Left lobe of liver (tissue), 2 donors: Measurements from ENCODE around the gene LRMDA. TPM values are rescaled to one million over a fixed set of nuclear protein-coding genes. Genes with fewer than 3 reads are reported as not detected.

Experiments used
- ATAC-seq: fragments of 200-7000 bp; cut with Tn5 transposase; one replicate; pipeline ENCODE4 v1.9.1; 2020; ENCODE audit warnings: mild to moderate bottlenecking, moderate library complexity
- DNase-seq: peaks from one replicate; pipeline ENCODE4 v3.0.0-alpha.2; 2020; ENCODE audit warnings: low spot score
- total RNA-seq: library from RNA; stranded (reverse); gene quantifications from one replicate; pipeline ENCODE4 v1.2.1, GENCODE V29; 2021
- donor health status: DM: no; HTN: no; CAD: no; lungs with moderate emphysema.
- donor health status: DM: no; HTN: yes; CAD: no.

Gene LRMDA
- total RNA-seq, 1 donor from 2014 or later = 9.1 TPM

DNA sequence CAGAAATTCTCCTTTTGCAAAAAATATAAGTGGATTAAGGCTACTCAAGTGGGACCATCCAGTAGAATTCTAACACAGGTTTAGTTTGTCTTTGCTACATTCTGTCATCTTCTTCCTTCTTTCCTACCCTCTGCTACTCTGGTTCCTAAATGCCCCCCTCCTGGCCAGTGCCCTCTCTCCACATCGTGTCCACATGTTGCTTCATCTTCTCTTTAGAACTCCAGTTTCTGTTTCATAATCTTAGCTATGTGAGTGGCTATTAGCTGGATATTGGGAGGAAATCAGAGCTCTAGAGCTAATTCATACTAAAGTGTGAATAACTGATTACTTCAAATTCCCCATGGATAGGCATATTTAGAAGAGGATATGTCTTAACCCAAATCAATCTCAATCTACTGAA is 528.5 kb downstream of the LRMDA start:
- ATAC-seq (peak; percentile 79), DNase-seq (no peak)

DNA sequence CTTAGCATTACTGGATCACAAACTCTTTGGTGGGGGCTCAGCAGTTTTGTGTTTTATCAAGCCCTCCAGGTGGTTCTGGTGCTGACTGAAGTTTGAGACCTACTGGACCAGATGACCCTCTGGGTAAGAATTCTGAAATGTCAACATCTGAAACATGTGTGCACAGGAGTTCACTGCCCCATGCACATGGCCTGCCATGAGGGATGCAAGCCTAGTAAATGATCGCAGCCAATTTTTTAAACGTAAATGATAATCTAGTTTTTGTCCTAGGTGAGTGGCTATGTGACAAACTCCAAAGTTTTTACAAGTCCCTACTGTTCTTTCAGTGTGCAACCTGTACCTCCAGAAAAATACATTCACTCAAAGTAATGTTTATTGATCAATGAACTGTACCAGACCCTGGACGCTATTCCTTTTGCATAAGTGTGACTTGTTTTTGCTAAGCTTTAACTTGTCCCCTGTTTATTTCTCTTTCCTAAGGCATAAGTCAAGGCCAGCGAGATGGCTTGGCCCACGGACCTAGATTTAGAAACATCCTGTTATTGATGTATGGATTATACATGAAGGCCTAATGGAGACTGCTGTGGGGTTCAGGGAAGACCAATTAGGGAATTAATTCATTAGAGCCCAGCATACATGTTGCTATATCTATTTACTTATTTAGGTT is 531.1 kb downstream of the LRMDA start:
- DNase-seq = no peak
- no peak for ATAC-seq

DNA sequence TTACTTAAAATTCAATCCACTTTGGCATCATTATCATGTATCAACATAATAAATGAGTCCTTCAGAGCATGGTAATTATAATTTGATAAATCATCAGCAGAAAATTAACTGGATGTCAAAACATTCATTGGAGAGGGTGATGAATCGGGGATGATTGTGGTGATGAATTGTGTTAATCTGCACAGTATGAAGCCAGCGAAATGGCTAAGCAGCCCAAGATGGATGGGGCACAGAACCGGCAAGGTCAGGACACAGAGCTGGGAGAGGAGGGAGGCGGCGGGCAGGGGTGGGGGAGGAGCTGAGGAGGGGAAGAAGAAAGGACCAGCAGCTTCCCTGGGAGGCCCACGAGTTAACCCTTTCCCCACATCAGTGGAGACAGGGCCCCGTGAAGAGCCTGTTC is 536.1 kb downstream of the LRMDA start:
- DNase-seq (no peak), ATAC-seq (no peak)

DNA sequence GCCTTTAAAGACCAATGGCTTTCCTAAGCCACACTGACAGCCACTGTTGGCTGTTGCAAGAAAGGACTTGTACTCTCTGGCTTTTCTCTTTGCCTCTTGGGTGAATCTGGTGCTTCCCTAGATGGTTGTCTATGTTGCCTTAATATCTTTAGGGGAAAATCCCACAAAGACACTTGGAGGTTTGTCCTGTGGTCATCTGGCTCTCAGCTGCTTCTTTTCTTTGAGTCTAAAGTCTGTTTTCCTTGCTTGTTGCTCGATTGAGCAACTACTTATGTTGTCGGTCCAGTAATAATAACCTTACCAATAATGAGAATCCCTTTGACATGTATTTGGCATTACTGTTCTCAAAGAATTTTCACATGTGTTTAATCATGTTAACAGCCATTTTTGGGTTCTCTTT is 537.6 kb downstream of the LRMDA start:
- ATAC-seq (no peak), DNase-seq (no peak)

DNA sequence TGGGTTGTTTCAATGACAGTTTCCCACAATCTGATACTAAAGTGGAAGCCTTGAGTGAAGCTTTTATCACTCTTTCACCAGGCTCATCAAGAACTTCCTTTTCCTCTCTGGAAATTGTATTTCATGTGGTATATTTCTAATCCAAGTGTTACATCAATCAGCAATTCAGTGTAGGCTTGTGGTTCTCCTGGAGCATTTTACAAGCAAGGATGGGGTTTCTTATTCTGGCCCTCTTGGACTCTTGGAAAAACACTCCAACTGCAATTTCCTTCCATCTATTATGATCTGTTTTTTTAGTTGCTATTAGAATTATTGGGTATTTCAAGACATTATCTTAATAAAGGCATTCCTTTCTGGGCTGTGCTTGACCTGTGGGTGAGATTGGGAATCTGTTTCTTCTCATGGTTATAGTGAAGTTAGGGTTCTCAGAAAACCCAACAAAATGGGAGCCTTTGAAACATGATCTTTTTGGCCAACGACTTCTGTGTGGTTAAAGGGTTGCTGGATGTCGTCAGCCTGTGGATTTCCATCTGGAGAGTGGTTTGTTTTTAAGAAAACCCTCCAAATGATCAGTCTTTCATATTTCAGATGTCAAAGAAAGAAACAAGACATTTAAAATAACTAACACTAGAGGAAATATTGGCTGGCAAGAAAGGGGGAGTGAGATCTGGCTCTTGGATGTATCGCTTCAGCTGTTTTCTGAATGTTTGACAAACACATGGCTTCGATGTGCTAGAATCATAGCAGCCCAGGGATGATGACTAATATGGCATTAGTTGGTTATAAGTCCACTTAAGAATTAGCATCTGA is 540.2 kb downstream of the LRMDA start:
- ATAC-seq = no peak
- DNase-seq = no peak

DNA sequence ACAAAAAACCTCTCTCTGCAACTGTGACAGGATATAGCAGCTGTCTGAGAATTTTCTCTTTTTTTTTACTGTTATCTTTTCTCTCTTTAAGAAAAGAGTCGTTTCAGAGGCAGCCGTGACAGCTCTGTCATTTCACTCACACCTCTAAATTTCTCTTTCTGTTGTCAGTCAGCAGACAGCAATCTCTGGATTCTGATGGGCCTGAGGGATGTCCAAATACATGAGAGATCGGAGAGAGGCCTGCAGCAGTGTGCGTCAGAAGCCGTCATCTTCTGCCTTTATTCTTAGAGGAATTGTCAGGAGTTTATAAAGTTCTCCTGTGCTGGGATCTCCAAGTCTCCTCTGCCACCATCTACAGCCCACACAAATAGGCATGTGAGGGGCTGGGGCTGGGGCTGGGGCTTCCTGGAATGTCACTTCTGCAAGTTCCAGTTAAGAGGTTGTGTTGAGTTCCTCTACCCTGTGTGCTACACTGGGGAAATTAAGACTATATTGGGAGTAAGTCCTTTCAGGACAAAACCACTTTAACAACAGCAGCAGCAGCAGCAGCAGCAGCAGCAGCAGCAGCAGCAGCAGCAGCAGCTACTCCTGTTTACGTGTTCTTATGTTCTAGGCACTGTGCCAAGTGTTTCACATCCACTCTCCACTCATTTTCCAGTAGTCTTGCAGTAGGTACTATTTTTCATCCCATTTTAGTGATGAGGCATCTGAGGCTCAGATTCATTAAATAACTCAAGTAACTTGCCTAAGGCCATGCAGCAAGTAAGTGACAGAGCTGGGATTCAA is 541.3 kb downstream of the LRMDA start:
- DNase-seq = no peak

DNA sequence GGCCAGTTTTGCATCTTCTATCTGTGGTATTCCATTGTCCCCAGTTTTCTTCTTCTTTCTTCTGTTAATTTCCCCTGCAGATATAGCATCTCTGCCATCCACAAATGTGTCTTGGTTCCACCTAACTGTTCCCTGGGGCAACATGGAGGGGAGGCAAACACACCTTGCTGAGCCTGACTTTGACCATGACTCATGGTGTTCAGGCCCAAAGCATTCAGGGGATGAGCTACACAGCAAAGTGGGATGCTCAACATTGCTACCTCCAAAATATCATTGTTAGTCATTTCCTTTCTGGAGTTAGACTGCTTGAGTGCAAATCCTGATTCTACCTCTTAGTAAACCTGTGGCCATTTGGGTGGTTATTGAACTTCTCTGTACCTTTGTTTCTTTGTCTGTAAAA is 542.7 kb downstream of the LRMDA start:
- DNase-seq = no peak
- ATAC-seq = no peak

More for the DNA sequence above, 541.3 kb downstream of the LRMDA start:
- peak; percentile 40 for ATAC-seq

DNA sequence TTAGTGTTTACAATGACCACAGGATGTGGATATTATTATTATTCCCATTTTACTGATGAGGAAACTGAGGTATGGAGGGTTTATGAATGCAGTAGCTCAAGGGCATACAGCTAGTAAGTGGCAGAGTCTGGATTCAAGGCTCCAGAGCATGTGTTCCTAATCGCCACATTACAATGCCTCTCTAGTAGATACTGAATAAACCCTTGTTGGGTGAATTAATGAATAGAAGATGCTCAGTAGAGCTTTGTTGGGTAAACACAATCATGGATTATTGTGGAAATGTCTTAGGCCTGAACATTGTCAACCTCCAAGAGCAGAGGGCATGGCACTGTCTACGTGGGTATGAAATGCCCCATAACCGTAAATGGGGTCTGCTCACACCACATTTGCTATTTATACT is 545.3 kb downstream of the LRMDA start:
- DNase-seq = no peak
- no peak for ATAC-seq

DNA sequence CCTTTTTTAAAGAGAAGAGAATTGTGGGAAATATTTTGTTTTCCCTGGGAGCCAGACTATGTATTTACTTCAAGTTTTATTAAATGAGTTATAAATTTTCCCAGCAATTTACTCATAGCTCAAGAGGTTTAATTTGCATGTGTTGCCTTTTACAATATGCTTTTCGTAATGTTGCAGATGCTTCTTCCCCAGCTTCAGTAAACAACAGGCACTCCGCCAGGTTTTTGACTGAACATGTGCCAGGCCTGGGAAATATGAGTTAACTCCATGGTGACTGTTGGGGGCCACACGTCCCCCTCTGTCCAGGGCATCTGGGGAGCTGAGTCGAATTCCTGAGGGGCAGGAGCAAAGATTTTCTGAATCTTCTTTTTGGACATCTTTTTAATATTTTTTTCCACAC is 545.7 kb downstream of the LRMDA start:
- DNase-seq (no peak), ATAC-seq (no peak)

DNA sequence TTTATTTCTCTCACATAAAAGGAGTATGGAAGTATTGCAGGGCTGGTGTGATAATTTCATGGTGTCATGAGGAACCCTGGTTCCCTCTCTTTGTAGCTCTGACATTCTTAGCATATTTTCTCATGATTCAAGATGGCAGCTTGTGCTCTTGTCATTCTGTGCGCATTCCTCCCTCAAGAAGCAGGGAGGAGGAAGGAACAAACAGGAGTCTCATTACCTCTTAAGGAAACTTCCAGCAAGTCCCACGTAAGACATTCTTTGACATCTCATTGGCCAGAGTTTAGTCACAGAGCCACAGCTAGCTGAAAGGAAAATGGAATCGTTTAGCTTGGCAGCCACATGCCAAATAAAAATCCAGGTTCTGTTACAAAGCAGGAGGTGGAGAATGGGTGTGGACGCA is 546.8 kb downstream of the LRMDA start:
- ATAC-seq (no peak), DNase-seq (no peak)

DNA sequence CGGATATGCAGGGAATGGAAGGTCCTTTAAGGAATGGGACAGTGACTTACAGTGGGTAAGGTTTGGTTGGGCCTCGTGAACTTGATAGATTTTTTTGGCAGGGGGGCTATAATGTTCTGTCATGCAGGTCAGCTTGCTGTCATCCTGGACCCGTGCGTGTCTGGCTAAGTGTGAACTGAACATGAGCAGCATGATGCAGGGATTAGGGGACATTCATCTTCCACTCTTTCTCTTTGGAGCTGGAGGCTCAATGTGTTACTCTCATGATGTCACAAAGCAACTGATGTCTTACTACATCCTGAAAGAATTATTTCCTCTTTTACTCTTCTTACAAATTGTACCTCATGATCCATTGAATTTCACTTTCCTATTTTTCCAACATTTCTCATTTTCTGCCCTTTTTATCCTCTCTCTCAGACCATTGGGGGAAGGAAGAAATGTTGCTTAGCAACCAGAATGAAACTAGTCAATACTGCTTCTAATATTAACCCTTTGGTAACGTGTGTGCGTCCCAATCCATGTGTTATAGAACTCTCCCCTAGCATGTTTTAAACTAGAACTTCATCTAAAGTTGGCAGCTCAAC is 549.1 kb downstream of the LRMDA start:
- no peak for DNase-seq
- no peak for ATAC-seq

DNA sequence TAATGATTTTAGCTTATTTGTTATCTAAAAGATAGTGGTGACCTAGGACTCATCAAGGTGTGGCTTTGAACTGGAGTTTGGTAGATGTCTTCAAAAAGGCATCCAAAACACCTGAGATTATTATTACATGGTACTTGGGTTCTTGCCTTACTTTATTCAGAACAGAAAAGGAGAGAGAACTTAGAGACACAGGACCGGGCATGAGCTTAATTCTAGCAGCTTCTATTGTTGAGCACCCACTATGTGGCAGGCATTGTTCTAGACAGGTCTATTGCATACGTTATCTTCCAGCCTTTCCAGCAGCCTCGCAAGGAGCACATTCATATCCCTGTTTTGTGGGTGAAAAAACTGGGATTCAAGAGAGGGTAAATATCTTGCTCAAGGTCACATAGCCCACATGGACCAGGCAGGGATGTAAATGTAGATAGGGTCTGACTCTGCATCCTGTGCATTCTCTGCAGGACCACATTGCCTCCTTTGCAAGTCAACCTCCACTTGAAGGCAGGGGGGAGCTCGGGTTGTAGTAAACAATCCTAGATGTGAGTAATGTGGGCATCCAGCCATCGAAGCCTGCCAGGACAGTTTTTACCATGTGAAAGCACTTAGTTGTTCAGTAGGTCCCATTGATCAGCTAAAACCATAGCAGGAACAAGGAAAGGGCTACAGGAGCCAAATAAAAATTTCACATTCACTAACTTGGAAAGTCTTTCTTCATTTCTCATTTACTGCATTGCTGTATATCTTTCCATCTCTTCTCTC is 551.4 kb downstream of the LRMDA start:
- no peak for DNase-seq
- ATAC-seq = peak; percentile 19

DNA sequence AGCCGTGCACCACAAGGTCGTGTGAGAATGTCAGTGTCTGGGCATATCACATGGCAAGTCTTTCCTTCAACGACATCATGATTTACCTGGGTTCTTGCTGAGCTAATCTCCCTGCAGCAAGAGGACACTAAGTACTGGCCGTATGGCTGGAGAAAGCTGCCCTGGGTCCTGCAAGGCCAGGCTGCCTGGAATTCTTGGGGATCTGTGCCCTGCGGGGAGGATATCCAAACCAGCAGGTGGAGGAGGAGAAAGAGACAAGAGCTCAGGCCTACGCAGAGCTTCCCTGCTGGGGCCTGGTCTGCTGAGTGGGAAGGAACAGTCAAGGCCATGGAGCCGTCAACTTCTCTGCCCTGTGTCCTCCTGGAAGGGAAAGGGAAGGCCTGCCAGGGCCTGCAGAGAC is 552.6 kb downstream of the LRMDA start:
- DNase-seq (no peak), ATAC-seq (no peak)

DNA sequence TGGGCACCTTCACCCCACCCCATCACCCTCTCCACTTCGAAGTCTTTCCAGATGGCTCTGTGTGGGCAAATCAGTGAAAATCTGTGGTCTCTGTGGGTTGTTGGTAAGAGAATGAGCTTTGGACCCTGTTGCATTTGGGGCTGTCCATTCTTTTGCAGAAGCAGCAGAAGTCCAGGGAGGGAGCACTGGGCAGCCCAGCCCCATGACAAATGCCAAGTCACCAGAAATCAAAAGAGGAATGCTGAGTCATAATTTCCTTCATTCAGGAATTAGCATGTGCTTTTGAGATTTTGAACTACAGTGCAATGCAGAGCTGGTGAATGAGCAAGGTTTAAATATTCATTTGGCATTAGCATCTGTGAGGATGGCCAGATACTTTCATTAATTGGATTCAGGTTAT is 556.2 kb downstream of the LRMDA start:
- ATAC-seq = peak; percentile 66
- no peak for DNase-seq

DNA sequence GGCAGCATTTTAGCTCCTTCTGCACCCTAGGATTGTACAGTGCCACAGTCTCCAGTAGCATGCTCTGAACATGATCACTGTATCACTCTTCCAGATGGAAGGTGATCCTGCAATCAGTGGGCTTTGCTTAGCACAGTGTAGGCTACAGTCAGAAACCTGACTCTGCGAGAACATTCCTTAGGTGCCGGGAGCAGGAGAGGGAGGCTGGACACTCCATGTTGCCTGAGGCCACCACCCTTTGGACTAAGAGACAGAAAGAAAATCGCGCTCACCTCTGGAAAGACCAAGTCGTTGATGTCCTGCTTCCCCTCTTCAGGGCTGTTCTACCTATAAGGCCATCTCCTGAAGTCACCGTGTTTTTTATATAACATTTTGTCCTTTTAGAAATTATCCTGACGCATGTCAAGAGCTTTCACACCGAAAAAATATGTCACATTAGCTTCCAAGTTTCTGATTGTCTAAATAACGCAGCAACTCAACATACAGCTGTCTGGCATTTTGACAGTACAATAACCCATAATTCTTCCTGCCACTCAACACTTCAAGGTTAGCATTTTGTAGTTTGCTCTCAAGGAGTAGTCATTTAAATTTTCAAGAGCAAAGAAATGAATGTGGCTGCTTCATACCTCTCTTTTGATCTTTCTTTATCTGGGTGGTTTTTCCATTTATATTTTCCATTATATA is 563.1 kb downstream of the LRMDA start:
- no peak for DNase-seq
- no peak for ATAC-seq

DNA sequence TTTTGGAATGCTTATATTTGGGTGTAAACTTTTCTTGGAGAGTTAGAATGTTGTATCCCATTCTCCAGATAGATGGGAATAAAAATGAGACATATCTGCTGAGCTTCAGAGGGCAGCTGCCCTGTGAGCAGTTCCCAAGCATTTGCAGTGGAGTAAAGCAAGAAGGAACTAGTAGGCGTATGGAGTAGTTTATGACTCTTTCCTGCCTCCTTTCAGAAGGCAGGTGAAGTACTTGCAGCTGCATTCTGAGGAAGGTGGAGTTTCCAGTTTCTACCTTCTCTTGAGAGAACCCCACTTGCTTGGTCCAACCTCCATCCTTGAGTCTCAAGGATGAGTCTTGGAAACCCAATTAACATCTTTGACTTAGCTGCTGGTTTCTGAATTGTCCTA is 563.6 kb downstream of the LRMDA start:
- DNase-seq (no peak), ATAC-seq (no peak)

DNA sequence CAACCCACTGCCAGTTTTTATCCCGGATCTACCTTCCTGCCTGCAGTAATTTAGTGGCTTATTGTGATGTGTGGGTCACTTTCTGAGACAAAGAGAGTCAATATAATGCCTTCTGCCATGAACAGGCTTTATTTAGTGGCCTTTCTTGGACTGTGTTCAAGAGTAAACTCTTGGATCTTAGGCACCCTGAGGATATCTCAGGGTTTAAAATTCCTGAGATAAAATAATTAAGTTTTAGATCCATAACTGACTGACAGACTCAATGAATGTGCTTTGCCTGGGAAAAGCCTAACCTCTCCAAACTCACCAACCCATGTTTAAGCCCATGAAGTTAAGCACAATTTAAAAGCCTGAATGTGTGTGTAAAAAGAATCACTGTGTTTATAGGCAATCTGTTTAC is 564.3 kb downstream of the LRMDA start:
- no peak for DNase-seq
- ATAC-seq = no peak

DNA sequence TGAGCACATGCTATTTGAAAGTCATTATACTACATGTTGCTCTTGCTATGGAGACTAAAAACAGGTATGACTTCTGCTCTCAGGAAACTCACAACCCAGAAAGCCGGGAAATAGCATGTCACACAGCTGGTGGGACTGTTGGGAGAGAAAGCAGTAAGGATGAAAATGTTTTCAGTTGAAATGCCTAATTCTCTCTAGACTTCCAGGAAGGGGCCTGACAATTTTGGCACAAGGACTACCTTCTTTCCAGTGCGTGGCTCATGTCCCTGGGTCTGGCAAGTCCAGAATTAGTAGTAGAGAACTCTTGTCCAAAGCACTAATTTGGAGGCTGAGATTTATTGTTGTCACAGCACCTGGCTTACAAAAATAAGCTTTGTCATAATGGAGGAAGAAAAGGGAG is 567.6 kb downstream of the LRMDA start:
- ATAC-seq (no peak), DNase-seq (no peak)

DNA sequence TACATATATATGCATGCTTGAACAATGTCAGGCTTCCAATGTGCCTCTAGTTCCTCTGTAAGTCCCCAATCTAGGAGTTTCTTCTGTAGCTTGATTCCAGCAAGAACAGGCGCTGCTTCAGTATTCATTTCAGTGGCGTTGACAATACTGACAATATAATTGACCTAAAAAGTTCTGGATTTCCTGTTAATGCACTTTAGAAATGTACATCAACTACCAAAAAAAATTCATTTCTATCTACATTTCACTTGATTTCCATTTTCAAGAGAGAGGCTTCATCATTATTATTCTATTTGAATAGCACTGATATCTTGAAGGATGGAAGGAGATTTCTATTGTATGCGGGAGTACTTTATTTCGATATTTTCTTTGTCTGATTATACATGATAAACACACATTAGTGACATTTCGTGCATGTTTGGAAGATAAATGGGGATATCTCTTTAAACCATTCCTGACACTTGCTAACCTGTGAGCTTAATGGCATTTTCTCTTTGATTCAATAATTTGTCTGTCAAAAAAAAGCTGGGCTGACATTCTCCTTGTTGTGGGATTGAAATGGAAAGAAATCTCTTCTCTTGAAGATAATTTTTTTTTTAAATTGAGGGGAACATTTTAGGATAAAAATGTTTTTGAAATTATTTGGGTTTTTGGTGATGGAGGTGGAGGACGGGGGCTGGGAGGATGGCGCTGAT is 568.2 kb downstream of the LRMDA start:
- no peak for DNase-seq
- no peak for ATAC-seq

DNA sequence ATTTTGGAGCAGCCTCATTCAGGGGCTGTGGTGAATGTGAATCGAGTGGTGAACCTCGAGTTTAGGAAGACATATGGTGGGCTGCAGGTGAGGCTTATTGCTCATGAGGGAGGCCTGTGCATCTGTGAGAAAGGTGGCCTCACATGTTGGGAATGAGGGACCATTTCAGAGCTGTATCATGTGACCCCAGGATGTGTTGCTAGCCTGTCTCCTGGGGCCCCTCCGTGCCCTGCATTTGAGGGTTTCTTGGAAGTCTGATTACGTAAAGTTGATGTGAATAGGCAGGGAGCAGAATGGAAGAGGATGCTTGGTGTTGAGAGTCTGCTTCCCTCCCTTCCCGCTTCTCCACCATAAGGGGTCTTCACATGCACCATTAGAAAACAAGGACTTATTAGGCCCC is 569.1 kb downstream of the LRMDA start:
- no peak for DNase-seq
- ATAC-seq = no peak
